Calu3 (cell line): ENCODE results near the gene CYSTM1. TPM values are rescaled to one million over a fixed set of nuclear protein-coding genes. Genes with fewer than 3 reads are reported as not detected.

Experiments used
- BruUV-seq: library from RNA; stranded (reverse); fragments of 400-500 nt; replicated peaks from 2 replicates; lab custom pipeline; 2021; lab: Mats Ljungman, UMichigan
- CTCF ChIA-PET: fragments of 300-600 bp; sonication (Branson Sonifier 250); formaldehyde crosslinking; loops from one replicate; lab custom pipeline; 2022; ENCODE audit warnings: antibody characterized with exemption; lab: Charles Lee
- DNase-seq: peaks from one replicate; pipeline ENCODE4 v3.0.0; 2022
- H3K27ac Mint-ChIP-seq: one replicate; pipeline ENCODE4 v1.8.0; 2022; ENCODE audit warnings: mixed read lengths; ENCODE audit not compliant: unreplicated experiment
- H3K27me3 Mint-ChIP-seq: one replicate; pipeline ENCODE4 v1.8.0; 2022; ENCODE audit warnings: mixed read lengths; ENCODE audit not compliant: unreplicated experiment
- H3K36me3 Mint-ChIP-seq: one replicate; pipeline ENCODE4 v1.8.0; 2022; ENCODE audit warnings: mild to moderate bottlenecking, moderate library complexity, mixed read lengths; ENCODE audit not compliant: insufficient read depth, unreplicated experiment
- H3K4me1 Mint-ChIP-seq: one replicate; pipeline ENCODE4 v1.8.0; 2022; ENCODE audit warnings: mild to moderate bottlenecking, low read depth, mixed read lengths; ENCODE audit not compliant: unreplicated experiment
- H3K4me3 Mint-ChIP-seq: one replicate; pipeline ENCODE4 v1.8.0; 2022; ENCODE audit warnings: mild to moderate bottlenecking, low read depth, moderate library complexity, mixed read lengths; ENCODE audit not compliant: unreplicated experiment
- H3K9me3 Mint-ChIP-seq: one replicate; pipeline ENCODE4 v1.8.0; 2022; ENCODE audit warnings: low read depth, mixed read lengths; ENCODE audit not compliant: unreplicated experiment
- intact Hi-C: fragments of 100-400 bp; cut with micrococcal nuclease; formaldehyde crosslinking; loops from one replicate; pipeline ENCODE4 v1.10.0; 2022; ENCODE audit not compliant: unreplicated experiment
- total RNA-seq: library from RNA; stranded (reverse); gene quantifications from 2 replicates; pipeline ENCODE4 v1.2.3, GENCODE V29; 2022
- TF ChIP-seq, protein P1 (sequence below): fragments of 200-600 bp; IDR thresholded peaks from one replicate; pipeline ENCODE4 v1.8.0; 2022; ENCODE audit warnings: antibody characterized with exemption; ENCODE audit not compliant: unreplicated experiment

CYSTM1 gene
- total RNA-seq, 1 experiment from 2014 or later: 198 TPM

- CTCF ChIA-PET: interaction anchor here (0.6 kb wide), 1 partner anchor 70 kb away, joined by 5 read pairs; no protein-coding TSS in a partner anchor
- Mint-ChIP-seq H3K9me3 (peaks cover 4% of the 10 kb centered on the region), H3K4me3 (no peak overlapping the region), H3K27ac (no peak overlapping the region), H3K27me3 (no peaks in the 10 kb centered on the region), H3K36me3 (peaks cover 23% of the 10 kb centered on the region), H3K4me1 (peaks cover 58% of the 10 kb centered on the region)
- TF ChIP-seq, protein P1, sequence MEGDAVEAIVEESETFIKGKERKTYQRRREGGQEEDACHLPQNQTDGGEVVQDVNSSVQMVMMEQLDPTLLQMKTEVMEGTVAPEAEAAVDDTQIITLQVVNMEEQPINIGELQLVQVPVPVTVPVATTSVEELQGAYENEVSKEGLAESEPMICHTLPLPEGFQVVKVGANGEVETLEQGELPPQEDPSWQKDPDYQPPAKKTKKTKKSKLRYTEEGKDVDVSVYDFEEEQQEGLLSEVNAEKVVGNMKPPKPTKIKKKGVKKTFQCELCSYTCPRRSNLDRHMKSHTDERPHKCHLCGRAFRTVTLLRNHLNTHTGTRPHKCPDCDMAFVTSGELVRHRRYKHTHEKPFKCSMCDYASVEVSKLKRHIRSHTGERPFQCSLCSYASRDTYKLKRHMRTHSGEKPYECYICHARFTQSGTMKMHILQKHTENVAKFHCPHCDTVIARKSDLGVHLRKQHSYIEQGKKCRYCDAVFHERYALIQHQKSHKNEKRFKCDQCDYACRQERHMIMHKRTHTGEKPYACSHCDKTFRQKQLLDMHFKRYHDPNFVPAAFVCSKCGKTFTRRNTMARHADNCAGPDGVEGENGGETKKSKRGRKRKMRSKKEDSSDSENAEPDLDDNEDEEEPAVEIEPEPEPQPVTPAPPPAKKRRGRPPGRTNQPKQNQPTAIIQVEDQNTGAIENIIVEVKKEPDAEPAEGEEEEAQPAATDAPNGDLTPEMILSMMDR: no peak
- no TSS peak for BruUV-seq
- intact Hi-C loops: no loop called here
- no peak for DNase-seq
Observed at GRCh38 chr5:140221697-140222223, 46.8 kb downstream of the CYSTM1 start.

GRCh38 chr5:140222416-140222815, 47.4 kb downstream of the CYSTM1 start:
- H3K9me3 Mint-ChIP-seq: peaks cover 4% of the 10 kb centered on the region
- no peaks in the 10 kb centered on the region for H3K27me3 Mint-ChIP-seq
- TF ChIP-seq, protein P1: no peak
- BruUV-seq: no TSS peak
- peaks cover 53% of the 10 kb centered on the region for H3K4me1 Mint-ChIP-seq
- no peak overlapping the region for H3K27ac Mint-ChIP-seq
- CTCF ChIA-PET: no interaction called here
- no peak overlapping the region for H3K4me3 Mint-ChIP-seq
- intact Hi-C loops: no loop called here
- peaks cover 23% of the 10 kb centered on the region for H3K36me3 Mint-ChIP-seq
- DNase-seq: no peak

GRCh38 chr5:140223567-140223966, 48.6 kb downstream of the CYSTM1 start:
- no peak for DNase-seq
- intact Hi-C loops: no loop called here
- peaks cover 4% of the 10 kb centered on the region for H3K9me3 Mint-ChIP-seq
- H3K27me3 Mint-ChIP-seq: no peaks in the 10 kb centered on the region
- peaks cover 18% of the 10 kb centered on the region for H3K36me3 Mint-ChIP-seq
- H3K27ac Mint-ChIP-seq: no peak overlapping the region
- H3K4me1 Mint-ChIP-seq: peaks cover 53% of the 10 kb centered on the region
- no TSS peak for BruUV-seq
- TF ChIP-seq, protein P1: no peak
- CTCF ChIA-PET: interaction anchor here (1.2 kb wide), 1 partner anchor 16 kb away, joined by 4 read pairs; no protein-coding TSS in a partner anchor
- no peak overlapping the region for H3K4me3 Mint-ChIP-seq

GRCh38 chr5:140224658-140225057, 49.7 kb downstream of the CYSTM1 start:
- Mint-ChIP-seq H3K4me1 (peaks cover 43% of the 10 kb centered on the region), H3K36me3 (peaks cover 14% of the 10 kb centered on the region), H3K27me3 (no peaks in the 10 kb centered on the region), H3K27ac (no peak overlapping the region), H3K9me3 (peaks cover 4% of the 10 kb centered on the region), H3K4me3 (no peak overlapping the region)
- TF ChIP-seq, protein P1: no peak
- intact Hi-C loops: loop anchor here (5.0 kb wide), 1 partner anchor 42 kb away; no protein-coding TSS in a partner anchor
- CTCF ChIA-PET: no interaction called here
- BruUV-seq: no TSS peak
- DNase-seq: no peak
